PFSK-1 (cell line): ENCODE results near the gene PAIP1.

Source experiments
- SIN3A ChIP-seq: IDR thresholded peaks from 2 replicates; pipeline ENCODE4 v1.6.1; 2012; ENCODE audit warnings: mild to moderate bottlenecking, low read length, moderate library complexity, borderline replicate concordance; ENCODE audit not compliant: insufficient read depth
- TAF1 ChIP-seq: IDR thresholded peaks from 2 replicates; pipeline ENCODE4 v1.6.1; 2012; ENCODE audit warnings: low read length, control low read depth, borderline replicate concordance; ENCODE audit not compliant: insufficient read depth

DNA sequence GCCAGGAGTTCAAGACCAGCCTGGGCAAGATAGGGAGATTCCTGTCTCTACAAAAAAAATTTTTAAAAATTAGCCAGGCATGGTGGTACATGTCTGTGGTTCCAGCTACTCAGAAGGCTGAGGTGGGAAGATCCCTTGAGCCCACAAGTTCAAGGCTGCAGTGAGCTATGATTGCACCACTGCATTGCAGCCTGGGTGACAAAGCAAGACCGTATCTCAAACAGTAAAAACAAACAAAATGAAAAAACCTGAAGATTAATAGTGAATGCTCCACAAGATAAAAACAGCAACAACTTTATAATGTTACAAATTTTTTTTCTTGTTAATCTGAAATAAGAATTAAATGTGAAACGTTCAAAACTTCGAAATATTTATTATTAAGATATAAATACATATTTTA, 70.5 kb downstream of the PAIP1 start:
- TF ChIP-seq TAF1 (no peak), SIN3A (no peak)
